Ecto neural progenitor cell (in vitro differentiated cells): ENCODE results near the gene GTF2H2C_2.
"Not testable (repeated sequence)": the region's sequence is repeated elsewhere in the genome, so short reads cannot be mapped to it uniquely, and the experiment has no call there.

ENCODE experiments used
- DNase-seq: peaks from one replicate; pipeline ENCODE4 v3.0.0-alpha.2; 2018; ENCODE audit warnings: low spot score

Gene GTF2H2C_2

DNA sequence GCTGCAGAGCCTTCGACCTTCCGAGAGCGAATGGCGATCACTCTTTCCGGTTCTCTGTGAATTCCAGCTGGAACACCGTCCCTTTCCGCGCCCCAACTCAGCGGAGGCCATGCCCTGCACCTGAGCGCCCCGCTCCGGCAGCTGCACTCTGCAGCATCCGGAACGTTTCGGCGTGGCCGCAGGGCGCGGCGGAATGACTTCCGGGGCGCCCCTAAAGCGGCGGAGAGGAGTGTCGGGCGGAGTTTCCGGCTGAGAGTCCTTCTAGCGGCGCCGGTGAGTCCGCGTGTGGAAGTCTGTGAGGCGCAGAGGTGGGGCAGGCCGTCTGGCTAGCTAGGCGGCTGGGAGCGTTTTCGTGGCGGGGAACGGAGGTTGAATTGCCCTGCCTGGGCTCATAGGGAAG lies at the start of gene GTF2H2C_2:
Gene GTF2H2C_2, plus strand, starts transcription at position 252 of the 400 bp plus-strand sequence.
- not testable (repeated sequence) for DNase-seq

DNA sequence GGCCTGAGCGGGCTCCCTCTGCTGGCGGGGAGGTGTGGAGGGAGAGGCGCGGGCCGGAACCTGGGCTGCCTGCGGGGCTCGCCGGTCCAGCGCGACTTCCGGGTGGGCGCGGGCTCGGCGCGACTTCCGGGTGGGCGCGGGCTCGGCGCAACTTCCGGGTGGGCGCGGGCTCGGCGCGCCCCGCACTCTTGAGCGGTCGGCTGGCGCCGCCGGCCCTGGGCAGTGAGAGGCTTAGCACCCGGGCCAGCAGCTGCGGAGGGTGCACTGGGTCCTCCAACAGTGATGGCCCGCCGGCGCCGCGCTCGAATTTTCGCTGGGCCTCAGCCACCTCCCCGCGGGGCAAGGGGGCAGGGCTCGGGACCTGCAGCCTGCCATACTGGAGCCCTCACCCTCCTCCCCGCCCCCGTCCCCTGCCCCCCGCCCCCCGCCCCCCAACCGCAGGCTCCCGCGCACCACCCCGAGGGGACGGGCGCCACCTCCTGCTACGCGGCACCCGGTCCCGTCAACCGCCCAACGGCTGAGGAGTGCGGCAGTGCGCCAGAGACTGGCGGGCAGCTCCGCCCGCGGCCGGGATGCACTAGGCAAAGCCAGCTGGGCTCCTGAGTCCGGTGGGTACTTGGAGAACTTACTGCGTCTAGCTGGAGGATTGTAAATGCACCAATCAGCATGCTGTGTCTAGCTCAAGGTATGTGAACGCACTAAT lies 14.0 kb upstream of the GTF2H2C_2 start:
- not testable (repeated sequence) for DNase-seq

DNA sequence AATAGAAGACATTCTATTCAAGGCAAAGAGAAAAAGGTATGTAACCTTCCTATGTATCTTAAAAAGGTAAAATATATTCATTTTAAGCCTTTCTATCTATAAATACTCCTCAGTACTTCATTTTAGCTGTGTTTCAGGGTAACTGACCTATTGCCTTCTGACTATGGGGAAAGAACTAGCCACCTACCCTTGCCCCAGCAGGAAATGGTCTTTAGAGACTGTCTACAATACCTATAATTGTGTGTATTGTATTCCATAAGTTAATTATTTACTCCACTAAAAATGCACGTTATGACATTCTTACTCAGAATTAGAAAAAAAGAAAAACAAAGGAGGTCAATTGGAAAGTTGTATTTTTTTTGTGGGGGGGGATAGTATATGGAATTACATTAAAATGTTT lies 6.2 kb downstream of the GTF2H2C_2 start:
- DNase-seq: not testable (repeated sequence)

DNA sequence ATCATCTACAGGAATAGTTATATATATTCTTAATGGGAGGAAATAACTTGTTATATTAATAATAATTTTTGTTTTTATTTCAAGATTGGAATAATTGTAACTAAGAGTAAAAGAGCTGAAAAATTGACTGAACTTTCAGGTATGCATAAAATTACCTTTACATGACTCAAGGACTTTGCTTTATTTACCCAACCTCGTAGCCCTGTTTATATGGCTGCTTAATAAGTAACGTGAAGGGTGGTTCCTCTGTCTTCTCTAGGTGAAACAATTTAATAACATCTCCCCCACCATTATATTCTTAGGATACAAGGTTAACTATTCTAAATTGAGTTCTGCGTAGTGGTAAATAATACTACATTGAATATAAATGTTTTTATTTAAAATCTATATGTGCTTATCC lies 8.0 kb downstream of the GTF2H2C_2 start:
- not testable (repeated sequence) for DNase-seq

DNA sequence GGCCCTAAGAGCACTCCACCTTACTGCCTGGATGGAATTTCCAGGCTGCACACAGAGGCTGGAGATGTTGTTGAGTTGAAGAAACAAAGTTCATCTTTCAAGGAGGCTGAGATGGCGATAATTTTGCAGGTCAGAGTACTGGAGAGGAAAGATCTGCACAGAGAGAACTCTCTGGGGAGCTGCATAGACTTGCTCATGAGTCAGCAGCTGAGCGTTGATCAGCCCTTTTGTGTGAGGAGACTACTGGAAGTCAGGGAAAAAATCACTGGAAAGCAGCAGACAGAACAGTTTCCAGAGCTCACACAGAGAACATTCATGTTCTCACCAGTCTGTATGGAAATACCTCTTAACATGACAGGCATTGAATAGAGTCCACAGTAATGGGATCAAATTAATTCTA lies 23.4 kb downstream of the GTF2H2C_2 start:
- not testable (repeated sequence) for DNase-seq

DNA sequence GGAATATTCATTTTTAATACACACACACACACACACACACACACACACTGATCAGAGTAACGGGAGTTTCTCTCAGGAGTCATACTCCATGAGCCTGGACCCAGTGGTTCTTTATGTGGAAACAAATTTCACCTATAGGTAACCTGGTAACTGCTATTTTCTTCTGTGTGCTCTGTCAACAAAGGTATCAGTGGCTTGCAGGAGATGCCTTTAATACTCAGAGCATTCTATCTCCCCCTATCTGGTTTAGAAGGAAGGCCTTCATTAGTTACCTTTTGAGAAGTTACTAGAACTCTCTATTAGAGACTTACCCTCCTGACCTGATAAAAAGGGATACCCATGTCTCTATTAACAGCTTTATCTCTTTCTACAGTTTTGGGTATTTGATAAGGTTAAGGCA lies 34.4 kb downstream of the GTF2H2C_2 start:
- DNase-seq: not testable (repeated sequence)

DNA sequence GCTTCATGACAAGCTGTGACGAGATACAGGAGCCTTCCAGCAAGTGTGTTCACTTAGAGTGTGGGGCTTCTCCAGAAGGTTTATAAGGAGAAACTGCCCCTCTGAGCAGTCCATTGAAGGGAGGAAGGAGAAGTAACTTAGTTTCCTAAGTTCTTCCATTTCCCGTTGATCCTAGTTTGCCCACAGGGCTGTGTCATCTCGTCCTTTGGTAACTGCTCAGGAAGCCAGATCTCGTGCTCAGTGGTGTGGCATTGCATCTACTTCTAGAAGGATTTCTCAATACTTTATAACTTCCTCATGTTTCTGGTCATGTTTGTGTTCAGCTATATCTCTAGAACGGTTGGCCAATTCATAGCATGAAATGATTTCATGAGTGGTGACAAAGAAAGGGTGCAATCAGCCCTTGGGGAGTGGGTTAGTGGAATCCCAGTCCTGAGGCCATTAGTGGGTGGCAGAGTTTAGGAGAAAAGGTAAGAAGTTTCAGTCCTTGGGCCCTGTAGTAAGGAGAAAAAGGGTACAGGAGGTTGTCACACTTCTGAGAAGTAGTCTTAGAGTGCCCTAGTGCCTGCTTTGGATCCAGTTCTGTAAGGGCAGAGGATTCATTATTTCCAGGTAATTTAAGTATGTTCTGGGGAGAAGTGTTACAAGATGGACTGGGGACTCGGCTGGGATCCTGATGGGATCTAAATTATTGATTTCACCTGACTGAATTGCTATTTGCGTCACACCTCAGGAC lies 36.2 kb downstream of the GTF2H2C_2 start:
- DNase-seq: not testable (repeated sequence)

DNA sequence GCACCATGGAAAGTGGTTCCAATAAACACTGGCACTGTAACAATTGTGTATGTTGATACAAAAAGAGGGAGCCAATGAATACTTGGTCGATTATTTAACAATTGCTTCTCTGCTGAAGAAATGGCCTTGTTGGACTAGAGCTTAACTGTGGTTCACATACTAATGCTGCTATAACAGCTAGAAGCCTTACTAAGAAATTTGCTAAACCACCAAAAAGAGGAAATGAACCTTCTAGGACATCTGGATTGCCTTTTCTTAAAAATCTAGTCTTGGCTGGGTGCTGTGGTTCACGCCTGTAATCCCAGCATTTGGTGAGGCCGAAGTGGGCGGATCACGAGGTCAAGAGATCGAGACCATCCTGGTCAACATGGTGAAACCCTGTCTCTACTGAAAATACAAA lies 41.9 kb downstream of the GTF2H2C_2 start:
- not testable (repeated sequence) for DNase-seq

DNA sequence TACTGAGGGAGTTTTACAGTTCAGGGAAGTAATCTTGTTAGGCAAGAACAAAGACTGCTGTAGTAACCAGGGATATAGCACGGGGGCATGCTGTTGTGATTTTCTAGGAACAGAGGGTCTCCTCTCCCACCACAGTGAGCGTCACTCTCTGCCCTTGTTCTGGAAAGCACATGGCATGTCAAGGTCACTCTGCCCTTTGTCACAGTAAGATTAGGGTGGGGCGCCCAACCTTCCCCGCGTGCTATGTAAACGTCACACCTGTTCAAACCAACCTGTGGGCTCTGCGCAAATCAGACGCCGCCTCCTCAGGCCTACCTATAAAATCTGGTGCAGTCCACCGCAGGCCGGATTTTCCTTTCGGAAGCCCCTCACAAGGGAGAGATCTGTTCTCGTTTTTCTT lies 44.0 kb downstream of the GTF2H2C_2 start:
- DNase-seq: peak; percentile 11

DNA sequence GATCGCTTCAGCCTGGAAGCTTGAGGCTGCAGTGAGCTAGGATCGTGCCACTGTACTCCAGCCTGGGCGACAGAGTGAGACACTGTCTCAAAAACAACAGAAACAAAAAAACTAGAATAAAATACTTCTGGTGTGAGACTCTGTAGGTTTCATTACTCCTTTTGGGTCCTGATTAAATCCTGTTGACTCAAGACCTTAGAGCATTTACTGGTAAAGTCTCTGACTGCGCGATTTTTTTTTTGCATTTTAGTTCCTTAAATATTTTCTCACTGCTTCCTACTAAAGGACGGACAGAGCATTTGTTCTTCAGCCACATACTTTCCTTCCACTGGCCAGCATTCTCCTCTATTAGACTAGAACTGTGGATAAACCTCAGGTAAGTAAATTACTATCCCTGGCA lies 46.8 kb downstream of the GTF2H2C_2 start:
- DNase-seq: not testable (repeated sequence)

DNA sequence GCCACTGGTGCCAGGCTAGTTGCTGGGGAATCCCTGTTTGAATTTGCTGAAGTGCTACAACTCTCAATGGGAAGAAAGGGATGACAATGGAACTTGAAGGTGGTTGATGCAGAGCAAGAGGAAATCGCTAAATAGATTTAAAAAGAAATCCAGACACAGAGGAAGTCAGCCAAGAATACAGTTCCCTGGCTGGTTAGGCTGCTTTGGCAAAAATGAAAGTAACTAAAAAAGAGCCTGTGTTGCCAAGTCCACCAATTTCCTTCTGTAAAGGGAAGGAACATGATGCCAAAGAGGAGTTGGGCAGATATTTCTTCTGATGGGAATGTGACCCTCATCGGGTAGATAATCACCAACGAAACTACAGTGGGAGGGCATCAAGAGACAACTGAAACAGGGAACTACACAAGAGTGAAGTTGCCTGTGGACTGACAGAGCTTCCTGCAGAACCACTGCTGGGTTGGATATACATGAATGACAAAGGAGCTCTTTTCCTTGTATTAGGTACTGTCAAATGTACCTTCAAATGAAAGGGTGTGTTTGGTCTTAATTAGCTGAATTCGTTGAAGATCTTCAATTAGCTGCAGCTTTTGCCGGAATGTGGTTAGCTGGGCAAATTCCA lies 49.0 kb downstream of the GTF2H2C_2 start:
- DNase-seq: not testable (repeated sequence)

DNA sequence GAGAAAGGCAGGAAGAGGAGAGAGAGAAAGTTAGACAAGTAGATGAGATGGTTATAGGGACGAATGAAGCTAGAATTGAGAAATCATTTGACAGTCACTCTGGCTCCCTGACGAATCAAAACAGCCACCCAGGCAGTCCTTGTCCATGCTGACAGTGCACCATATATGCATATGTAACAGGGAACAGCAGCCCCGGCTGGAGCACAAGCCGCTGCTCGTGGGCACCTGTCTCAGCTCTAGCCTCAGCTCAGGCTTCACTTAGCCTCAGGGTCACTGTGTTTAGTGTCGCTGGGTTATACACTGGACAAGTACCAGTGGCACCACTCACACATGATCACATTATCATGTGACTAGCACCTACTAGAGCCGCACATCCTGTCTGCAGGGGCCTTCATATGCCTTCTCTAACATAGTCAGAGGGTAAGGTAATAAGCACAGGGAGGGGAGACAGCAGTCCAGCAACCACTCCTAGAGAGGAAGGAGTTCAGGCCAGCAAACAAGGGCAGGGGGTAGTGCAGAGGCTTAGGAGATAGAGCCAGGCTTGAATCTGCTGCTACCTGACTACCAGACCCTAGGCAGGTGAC lies 54.9 kb downstream of the GTF2H2C_2 start:
- not testable (repeated sequence) for DNase-seq
